RPMI7951 (cell line): ENCODE results near the gene EXOC4. TPM values are rescaled to one million over a fixed set of nuclear protein-coding genes. Genes with fewer than 3 reads are reported as not detected.
A peak's percentile ranks its signal among the peaks of the same experiment; 100 is the strongest.
"Not testable (repeated sequence)": the region's sequence is repeated elsewhere in the genome, so short reads cannot be mapped to it uniquely, and the experiment has no call there.

Experiments used
- DNase-seq: peaks from one replicate; pipeline ENCODE4 v3.0.0-alpha.2; 2012; ENCODE audit warnings: low read depth
- total RNA-seq: library from RNA; depleted of rRNA; stranded (reverse); fragments of >200 nt; shearing (Covaris generic); gene quantifications from 2 replicates; pipeline ENCODE4 v1.2.3, GENCODE V29; 2014

EXOC4 gene
- total RNA-seq, 1 experiment from 2014 or later: 85.2 TPM

- DNase-seq: no peak
Measured at GRCh38 chr7:133314084-133314483, 61.2 kb downstream of the EXOC4 start.

- DNase-seq: no peak
Measured at GRCh38 chr7:133315332-133316040, 62.6 kb downstream of the EXOC4 start.

- DNase-seq: no peak
Measured at GRCh38 chr7:133319842-133320241, 67.0 kb downstream of the EXOC4 start.

- no peak for DNase-seq
Measured at GRCh38 chr7:133320891-133321290, 68.0 kb downstream of the EXOC4 start.

DNA sequence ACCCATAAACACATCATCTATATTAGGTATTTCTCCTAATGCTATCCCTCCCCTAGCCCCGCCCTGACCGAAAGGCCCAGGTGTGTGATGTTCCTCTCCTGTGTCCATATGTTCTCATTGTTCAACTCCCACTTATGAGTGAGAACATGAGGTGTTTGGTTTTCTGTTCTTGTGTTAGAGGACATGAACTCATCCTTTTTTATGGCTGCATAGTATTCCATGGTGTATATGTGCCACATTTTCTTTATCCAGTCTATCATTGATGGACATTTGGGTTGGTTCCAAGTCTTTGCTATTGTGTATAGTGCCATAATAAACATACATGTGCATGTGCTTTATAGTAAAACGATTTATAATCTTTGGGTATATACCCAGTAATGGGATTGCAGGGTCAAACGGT is 68.5 kb downstream of the EXOC4 start:
- not testable (repeated sequence) for DNase-seq

DNA sequence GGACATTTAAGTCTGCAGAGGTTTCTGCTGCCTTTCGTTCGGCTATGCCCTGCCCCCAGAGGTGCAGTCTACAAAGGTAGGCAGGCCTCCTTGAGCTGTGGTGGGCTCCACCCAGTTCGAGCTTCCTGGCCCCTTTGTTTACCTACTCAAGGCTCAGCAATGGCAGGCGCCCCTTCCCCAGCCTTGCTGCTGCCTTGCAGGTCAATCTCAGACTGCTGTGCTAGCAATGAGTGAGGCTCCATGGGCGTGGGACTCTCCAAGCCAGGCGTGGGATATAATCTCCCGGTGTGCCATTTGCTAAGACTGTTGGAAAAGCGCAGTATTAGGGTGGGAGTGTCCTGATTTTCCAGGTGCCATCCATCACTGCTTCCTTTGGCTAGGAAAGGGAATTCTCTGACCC is 73.9 kb downstream of the EXOC4 start:
- DNase-seq: not testable (repeated sequence)

DNA sequence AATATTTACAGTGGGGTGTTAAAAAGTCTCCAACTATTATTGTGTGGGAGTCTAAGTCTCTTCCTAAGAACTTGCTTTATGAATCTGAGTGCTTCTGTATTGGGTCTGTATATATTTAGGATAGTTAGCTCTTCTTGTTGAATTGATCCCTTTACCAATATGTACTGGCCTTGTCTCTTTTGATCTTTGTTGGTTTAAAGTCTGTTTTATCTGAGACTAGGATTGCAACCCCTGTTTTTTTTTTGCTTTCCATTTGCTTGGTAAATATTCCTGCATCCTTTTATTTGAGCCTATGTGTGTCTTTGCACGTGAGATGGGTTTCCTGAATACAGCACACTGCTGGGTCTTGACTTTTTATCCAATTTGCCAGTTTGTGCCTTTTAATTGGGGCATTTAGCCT is 75.1 kb downstream of the EXOC4 start:
- not testable (repeated sequence) for DNase-seq

DNA sequence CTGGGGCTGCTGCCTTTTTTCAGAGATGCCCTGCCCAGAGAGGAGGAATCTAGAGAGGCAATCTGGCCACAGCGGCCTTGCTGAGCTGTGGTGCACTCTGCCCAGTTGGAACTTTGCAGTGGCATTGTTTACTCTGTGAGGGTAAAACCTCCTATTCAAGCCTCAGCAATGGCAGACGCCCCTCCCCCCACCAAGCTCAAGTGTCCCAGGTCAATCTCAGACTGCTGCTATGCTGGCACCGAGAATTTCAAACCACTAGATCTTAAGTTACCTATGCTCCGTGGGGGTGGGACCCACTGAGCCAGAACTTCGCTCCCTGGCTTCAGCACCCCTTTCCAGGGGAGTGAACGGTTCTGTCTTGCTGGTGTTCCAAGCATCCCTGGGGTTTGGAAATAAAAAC is 77.2 kb downstream of the EXOC4 start:
- DNase-seq: no peak

GRCh38 chr7:133331861-133332260 is 79.0 kb downstream of the EXOC4 start:
- DNase-seq: no peak

- no peak for DNase-seq
Measured at GRCh38 chr7:133339772-133340171, 86.9 kb downstream of the EXOC4 start.

GRCh38 chr7:133344275-133344674 is 91.4 kb downstream of the EXOC4 start:
- DNase-seq: peak; percentile 9

DNA sequence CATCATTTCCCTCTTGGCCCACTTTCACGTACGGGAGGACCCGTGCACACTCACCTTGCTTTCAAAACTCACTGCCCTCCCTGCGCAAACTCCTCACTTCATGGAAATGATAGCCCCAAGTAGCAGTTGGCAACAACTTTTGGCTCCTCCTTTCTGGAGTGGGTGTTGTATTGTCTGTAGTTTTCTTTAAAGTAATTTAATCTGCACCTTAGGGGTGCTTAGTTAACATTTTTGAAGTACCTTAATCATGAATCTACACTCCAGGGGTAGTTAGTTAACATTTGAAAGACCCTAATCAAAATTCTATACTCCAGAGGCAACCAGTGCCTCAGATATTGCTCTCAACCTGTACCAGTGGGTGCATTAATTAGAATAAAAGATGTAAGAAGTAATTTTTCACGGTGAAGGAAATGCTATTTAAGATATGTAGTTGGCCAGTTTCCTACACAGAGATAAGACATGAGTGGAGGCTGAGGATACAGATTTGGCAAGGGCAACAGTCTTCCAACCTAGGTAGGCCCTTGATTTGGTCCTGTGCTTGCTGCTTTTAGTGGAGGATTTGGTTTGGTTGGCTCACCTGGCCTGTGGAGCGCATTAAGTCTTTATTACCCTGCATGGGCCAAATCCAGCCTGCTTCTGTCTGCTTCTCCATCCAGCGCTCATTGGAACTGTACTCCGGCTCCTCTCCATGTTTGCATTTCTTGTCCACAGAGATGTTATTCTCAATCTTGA is 93.0 kb downstream of the EXOC4 start:
- DNase-seq: no peak

- DNase-seq: no peak
Measured at GRCh38 chr7:133348250-133348649, 95.4 kb downstream of the EXOC4 start.

- DNase-seq: no peak
Measured at GRCh38 chr7:133349101-133349500, 96.2 kb downstream of the EXOC4 start.

DNA sequence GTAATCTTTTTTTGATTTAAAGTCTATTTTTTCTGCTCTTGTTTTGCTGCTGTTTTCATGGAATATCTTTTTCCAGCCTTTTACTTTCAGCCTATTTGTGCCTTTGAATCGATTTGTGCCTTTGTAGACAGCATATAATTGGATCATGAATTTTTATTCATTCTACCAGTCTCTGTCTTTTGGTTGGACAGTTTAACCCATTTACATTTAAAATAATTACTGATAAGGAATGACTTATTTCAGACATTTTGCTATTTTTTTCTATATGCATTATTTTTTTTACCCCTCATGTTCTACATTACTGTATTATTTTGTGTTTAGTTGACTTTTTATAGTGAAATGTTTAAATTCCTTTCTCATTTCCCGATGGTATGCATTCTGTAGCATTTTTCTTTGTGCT is 99.6 kb downstream of the EXOC4 start:
- no peak for DNase-seq

- no peak for DNase-seq
Measured at GRCh38 chr7:133353775-133354174, 100.9 kb downstream of the EXOC4 start.

DNA sequence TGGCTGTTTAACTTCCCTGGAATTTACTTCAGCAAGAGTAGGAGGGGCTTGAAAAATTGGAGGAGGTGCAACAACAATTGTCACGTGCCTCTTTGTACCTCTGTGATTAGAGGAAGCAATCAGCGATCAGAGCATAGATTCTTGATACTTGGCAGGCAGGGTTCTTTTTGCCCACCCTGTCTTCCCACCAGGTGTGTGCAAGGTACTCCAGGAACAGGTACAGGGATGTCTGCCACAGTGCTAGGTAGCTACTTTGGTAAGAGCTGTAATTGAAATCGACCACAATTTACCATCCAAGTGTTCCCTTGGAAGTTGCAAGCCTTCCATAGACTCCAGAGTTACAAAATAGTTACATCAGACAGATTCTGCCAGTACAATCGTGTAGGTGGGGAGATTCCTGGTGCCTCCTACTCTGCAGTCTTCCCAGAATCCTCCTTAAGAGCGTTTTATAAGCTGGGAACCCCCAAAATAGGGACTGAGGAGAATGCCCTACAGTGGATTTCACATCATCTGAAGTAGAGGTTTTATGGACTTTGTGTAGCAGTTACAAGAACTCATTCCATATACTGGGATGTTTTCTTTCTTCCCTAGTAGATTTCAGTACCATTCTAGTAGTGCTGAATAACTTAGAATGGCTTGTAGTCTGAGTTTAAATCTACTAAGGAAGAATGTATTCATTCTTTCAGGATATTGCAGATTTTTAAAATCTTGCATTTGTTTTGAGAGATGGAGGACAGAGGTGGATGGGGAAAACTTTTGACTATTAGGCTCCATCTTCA is 101.9 kb downstream of the EXOC4 start:
- no peak for DNase-seq

GRCh38 chr7:133355325-133355708 is 102.4 kb downstream of the EXOC4 start:
- DNase-seq: peak; percentile 28

DNA sequence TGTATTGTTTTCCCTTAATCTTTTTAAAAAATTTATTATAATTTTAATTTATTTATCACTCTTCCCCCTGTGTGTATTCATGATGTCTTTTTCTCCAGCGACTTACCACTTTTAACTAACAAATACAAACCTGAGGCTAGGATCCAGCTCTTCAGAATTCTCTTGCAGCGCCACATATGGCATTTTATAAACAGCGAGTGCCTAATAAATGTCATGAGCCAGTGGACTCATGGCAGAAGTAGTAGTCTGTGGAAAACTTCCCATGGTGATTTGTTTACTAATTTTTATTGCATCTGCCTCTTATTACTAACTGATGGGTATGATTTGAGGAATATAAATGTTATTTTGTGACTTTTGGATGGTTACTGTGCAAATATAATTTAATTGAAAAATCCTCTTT is 102.9 kb downstream of the EXOC4 start:
- DNase-seq: no peak

- DNase-seq: peak; percentile 4
Measured at GRCh38 chr7:133358708-133359107, 105.8 kb downstream of the EXOC4 start.

GRCh38 chr7:133359449-133359848 is 106.6 kb downstream of the EXOC4 start:
- no peak for DNase-seq

DNA sequence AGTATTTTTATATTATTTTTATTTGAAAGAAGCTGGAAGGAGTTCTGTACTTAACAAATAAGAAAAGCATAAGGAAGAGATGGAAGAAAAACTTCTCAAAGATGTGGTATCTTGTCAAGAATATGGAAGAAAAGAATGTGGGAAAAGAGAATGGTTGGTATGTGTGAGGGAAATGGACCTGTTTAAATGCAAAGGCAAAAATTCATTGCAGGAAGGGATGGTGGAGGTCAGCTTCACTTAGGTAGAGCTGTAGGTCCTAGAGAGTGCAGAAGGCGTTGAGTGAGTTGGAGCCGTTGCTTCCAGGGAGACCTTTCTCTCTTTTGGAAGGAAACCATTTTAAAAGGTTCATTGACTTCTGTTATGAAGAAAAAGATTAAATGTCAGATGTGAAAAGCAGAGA is 107.3 kb downstream of the EXOC4 start:
- no peak for DNase-seq

DNA sequence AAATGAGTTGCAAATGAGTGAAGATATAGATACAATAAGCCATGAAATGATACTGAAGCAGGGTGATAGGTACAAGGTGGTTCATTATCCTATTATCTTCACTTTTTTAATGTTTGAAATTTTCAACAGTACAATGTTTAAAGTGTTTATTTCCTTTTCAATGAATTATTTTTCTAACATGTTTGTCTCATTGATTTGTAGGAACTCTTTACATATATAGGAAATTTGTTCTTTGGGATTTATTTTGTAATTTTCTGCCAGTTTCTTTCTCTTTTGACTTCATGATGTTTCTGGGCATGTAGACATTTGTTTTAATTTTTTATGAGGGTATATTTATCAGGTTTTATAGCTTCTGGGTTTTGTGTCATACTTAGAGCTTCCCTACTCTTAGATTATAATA is 108.9 kb downstream of the EXOC4 start:
- DNase-seq: no peak
